GM10847 (cell line): ENCODE data around the gene CLASRP.

Source experiments
- POLR2A ChIP-seq: IDR thresholded peaks from 2 replicates; pipeline ENCODE4 v1.6.1; 2011; ENCODE audit not compliant: insufficient read length; ENCODE audit errors: extremely low read depth

The CLASRP gene

DNA sequence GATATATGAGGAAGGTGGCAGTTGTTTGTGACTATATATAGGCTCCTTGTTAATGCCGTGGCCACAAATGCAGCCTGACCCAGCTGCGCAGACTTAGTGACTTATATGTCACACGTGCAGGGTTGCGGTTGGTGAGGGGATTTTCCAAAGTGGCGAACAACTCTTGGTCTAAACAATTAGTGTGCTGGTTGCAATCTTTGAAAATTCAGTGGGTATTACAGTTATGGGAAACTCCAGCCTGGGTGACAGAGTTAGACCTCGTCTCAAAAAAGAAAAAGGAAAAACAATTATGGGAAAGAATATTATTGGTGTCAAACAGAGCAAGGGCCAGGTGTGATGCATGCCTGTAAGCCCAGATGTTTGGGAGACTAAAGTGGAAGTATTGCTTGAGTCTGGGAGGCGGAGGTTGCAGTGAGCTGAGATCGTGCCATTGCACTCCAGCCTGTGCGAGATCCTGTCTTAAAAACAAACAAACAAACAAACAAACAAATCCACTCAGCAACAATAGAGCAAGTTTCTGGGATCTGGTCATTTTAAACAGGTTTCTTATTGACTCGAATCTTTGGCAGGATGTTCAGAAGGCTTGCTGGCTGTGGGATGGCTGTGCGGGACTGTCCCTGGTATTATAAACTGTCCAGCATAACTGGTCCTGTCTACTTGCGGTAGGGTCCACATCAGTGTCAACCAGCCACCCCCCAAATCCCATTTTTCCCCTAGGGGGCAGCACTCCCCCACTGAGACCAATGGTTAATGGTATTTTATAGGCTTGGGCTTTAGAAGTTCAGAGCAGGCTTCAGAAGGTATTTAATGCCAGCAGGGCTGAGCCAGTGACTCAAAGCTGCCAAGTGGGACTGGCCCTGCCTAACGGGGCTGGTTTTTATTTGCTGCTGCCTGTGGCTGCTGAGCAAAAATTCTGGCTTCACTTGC is 22.2 kb upstream of the CLASRP start:
- no peak for TF ChIP-seq POLR2A

DNA sequence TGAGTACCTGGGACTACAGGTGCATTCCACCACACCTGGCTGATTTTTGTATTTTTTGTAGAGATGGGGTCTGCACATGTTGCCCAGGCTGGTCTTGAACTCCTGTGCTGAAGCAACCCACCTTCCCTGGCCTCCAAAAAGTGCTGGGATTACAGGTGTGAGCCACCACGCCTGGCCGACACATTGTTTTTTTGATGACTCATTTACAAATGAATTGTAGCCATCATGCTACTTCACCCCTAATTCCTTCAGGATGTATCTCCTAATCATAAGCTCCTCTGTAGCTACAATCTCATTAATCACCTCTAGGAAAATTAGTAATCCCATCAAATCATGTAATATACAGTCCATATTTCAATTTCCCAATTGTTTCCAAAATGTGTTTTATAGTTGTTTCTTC is 19.7 kb upstream of the CLASRP start:
- no peak for TF ChIP-seq POLR2A

DNA sequence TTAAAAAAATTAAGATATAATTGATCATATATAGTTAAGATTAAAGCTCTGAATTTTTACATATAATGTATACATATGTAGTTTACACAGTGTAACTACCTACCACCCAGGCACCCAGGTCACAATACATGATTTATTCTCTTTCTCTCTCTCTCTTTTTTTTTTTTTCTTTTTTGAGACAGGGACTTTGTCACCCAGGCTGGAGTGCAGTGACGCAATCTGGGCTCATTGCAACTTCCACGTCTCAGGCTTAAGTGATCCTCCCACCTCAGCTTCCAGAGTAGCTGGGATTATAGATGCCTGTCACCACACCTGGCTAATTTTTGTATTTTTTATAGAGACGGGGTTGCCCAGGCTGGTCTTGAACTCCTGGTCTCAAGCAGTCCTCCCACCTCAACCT is 18.8 kb upstream of the CLASRP start:
- no peak for TF ChIP-seq POLR2A

DNA sequence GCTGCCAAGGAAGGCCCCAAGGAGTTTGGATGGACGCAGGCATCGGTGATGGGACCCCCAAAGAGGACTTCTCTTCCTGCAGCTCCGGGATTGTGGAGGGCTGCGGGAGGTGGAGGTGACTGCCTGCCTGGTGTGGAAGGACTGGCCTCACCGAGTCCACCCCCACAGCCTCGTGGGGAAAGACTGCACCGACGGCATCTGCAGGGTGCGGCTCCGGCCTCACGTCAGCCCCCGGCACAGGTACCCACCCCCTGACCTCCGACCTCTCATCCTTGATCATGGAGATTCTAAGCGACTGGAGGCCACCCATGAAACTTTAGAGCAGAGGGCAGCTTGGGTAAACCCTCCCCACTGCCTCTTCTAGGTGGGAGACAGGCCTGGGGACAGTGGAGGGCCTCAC is 16.9 kb upstream of the CLASRP start:
- TF ChIP-seq POLR2A = no peak

DNA sequence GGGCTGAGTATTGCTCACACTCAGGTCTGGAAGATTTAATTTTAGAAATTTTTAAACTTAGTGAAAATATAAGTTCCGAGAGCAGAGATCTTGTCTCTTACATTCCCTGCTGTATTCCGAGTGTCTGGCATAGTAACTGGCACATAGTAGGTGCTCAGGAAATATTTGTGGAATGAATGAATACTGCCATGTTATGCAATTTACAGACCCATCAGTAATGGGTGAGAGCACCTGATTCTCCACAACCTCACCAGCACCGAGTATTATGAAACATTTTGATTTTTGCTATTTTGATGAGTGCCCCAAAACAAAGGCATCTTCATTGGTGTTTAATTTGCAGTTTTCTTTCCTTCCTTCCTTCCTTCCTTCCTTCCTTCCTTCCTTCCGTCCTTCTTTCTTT is 15.8 kb upstream of the CLASRP start:
- TF ChIP-seq POLR2A = no peak

DNA sequence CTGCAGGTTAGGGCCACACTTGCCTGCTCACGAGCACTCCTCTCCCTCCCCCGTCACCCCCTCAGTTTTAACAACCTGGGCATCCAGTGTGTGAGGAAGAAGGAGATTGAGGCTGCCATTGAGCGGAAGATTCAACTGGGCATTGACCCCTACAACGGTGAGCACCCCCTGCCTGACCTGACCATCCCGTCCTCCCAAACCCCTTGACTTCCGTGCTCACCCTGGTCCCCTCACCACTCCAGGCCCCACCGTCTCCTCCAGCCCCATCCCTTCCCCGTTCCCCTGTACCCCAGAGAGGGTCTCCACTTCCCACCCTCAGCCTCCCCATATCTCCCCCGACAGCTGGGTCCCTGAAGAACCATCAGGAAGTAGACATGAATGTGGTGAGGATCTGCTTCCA is 13.6 kb upstream of the CLASRP start:
- no peak for TF ChIP-seq POLR2A

DNA sequence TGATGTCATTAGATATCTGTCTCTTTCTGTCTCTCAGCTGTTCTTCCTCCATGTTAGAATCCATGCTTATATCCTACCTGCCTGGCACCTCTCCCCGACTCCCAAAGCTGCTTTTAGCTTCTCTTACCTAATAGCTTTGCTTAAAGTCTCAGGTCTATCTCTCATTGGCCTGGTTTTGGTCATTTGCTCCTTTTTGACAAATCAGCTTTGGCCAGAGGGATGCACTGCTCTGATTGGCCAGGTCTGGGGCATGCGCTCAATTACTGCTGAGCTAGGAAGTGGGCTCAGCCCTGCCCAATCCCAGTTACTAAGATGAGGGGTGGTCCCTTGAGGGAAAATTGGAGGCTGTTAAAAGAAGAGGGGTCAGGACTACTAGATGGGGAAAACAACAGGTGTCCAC is 11.5 kb upstream of the CLASRP start:
- TF ChIP-seq POLR2A = no peak

DNA sequence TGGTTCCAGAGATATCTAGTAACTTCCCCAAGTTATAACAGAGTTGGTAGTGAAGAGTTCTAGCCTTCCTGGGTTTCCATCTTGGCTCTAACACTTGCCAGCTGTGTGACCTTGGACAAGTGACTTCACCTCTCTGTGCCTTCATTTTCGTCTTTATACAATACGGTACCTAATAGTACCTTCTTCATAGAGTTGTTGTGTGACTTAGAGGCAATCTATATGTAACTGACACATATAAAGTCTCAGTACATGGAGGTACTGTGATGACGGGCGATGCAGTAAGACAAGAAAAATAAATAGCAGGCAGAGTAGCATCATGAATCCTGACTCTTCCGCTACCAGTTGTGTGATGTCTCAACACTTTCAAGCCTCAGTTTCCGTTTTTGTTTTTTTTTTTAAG is 8.0 kb upstream of the CLASRP start:
- TF ChIP-seq POLR2A = no peak

DNA sequence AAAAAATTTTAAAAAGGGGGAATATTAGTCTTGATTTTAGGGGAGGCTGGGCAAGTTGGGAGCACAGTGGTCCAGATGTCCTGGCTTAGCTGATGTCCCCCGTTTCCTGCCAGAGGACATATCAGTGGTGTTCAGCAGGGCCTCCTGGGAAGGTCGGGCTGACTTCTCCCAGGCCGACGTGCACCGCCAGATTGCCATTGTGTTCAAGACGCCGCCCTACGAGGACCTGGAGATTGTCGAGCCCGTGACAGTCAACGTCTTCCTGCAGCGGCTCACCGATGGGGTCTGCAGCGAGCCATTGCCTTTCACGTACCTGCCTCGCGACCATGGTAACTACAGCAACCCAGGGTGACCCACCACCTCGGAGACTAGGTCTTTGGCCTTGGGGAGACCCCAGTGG is 6.4 kb upstream of the CLASRP start:
- no peak for TF ChIP-seq POLR2A

DNA sequence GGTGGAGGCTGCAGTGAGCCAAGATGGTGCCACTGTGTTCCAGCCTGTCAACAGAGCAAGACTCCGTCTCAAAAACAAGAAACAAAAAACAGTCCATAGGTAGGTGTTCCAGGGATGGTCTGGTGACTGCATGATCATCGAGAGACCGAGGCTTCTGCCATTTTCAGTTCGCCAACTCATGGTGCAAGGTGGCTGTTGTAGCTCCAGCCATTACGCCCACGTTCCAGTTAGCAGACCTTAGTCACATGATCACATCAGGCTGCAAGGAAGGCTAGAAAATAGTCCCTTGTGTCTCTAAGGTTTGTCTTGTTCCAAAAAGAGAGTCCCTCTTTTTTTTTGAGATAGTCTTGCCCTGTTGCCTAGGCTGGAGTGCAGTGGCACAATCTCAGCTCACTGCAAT is 3.1 kb upstream of the CLASRP start:
- no peak for TF ChIP-seq POLR2A

DNA sequence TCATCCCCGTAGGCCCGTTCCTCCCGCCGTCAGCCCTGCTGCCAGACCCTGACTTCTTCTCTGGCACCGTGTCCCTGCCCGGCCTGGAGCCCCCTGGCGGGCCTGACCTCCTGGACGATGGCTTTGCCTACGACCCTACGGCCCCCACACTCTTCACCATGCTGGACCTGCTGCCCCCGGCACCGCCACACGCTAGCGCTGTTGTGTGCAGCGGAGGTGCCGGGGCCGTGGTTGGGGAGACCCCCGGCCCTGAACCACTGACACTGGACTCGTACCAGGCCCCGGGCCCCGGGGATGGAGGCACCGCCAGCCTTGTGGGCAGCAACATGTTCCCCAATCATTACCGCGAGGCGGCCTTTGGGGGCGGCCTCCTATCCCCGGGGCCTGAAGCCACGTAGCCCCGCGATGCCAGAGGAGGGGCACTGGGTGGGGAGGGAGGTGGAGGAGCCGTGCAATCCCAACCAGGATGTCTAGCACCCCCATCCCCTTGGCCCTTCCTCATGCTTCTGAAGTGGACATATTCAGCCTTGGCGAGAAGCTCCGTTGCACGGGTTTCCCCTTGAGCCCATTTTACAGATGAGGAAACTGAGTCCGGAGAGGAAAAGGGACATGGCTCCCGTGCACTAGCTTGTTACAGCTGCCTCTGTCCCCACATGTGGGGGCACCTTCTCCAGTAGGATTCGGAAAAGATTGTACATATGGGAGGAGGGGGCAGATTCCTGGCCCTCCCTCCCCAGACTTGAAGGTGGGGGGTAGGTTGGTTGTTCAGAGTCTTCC is 1.3 kb upstream of the CLASRP start:
- TF ChIP-seq POLR2A = no peak

DNA sequence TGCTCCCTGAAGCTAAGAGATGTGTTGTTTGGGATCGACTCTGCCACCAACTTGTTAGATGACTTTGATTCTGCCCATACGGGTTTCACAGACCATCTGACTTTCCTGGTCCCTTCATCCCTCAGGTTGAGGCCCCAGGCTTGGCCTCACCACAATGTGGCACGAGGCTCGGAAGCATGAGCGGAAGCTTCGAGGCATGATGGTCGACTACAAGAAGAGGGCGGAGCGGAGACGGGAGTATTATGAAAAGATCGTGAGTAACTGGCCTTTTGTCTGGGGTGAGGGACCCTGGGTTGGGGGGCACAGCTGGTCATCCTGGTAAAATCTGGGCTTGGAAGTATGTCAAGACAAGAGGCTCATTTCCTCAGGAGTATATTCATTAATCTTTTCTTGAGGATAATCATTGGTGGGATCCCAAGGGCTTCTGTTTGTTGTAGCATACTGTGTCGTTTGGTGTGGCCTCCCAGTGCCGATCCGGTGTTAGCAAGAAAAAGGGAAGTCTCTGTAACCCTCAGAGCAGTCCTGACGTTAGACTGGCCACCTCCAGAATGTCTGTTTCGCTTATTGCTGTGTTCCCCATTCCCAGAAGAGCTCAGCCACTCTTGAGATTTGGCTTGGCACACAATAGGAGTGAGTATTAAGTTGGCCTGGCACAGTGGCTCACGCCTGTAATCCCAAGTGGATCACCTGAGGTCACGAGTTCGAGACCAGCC is 1.4 kb downstream of the CLASRP start:
- no peak for TF ChIP-seq POLR2A

DNA sequence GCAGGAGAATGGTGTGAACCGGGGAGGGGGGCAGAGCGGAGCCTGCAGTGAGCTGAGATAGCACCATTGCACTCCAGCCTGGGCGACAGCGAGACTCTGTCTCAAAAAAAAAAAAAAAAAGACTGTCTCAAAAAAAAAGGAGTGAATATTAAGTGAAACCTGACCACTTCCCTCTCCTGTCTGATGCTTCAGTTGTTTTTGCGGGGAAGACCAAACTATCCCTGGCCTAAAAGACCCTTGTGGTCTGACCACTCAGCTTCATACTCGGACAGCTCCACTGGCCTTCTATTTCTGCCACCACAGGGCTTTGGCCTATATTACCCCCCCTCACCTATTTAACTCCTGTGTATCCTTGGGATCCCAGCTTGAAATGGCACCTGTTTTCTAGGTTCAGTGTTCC is 2.3 kb downstream of the CLASRP start:
- no peak for TF ChIP-seq POLR2A

DNA sequence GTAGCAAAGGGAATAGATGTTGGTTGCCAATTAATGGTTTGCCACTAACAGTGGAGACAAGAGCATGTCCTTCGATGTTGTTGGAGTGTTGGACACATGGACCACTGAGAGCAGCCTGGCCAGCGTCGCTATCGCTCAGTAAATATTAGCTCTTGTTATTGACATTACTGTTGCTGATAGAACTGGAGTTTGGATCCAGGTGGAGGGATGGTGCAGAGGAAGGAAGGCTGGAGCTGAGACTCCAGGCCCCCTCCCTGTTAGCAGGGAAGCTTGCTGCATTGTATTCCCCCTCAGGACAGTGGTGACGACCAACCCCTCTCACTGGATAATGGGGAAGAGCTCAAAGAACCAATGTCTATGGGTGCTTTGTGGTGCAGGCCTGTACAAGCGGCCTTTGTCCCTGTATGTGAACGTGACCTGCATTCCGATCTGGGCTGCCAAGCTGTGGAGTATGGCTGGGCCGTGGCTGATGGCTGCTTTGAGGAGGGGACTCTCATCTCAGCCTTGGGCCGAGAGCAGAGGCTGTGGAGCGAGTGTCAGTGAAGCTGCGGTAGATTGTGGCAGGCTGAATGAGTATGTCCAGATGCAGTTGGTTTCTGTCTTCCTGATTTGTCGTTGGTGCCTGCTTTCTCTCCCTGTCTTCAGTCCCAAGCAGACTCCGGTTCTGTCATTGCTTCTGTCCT is 7.0 kb downstream of the CLASRP start:
- TF ChIP-seq POLR2A = no peak

DNA sequence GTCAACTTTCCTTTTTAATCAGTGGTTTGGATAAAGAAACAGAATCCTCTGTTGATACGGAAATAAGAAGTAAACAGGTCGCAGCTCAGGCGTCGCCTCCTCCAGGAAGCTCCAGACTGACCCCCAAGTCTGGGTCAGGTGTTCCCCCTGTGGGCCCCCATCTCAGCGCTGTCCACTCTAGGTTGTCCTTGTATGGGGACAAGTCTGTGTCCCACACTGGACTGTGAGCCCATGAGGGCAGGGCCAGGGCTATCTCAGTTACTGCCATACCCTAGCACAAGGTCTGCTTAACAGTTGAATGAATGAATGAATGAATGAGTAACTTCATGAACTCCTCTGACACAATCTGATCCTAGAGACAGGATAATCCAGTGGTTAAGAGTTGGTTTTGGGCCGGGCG is 7.5 kb downstream of the CLASRP start:
- TF ChIP-seq POLR2A = no peak

DNA sequence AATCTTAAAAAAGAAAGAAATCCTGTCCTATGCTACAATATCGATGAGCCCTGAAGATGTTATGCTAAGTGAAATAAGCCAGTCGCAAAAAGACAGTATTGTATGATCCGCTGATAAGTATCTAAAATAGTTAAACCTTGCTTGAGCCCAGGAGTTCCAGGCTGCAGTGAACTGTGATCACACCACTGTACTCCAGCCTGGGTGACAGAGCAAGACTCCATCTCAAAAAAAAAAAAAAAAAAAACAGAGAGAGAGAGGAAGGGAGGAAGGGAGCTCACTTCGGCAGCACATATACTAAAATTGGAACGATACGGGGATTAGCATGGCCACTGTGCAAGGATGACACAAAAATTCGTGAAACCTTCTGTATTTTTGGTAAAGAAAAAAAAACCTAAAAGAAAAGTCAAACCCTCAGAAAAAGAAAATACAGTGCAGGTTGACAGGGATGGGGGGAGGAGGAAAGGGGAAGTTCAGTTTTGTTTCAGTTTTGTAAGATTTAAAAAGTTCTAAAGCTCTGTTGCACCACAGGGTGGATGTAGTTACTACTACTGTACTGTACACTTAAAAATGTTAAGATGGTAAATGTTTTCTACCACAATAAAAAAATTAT is 8.4 kb downstream of the CLASRP start:
- TF ChIP-seq POLR2A = no peak
